GM13977 (cell line): ENCODE measurements around the gene TCF12.

Experiments used
- DNase-seq: peaks from one replicate; pipeline ENCODE4 v3.0.0; 2012; ENCODE audit warnings: low spot score
- in situ Hi-C: fragments of 300-500 bp; cut with MboI; formaldehyde crosslinking; loops from one replicate; pipeline ENCODE4 v1.12.0; 2022; ENCODE audit warnings: low sequenced_read_pairs, low pct_unique_long_range_greater_than_20kb, mixed read lengths, inconsistent platforms; ENCODE audit not compliant: unreplicated experiment
- TF ChIP-seq, protein P1 (sequence below): IDR thresholded peaks from 2 replicates; pipeline ENCODE4 v1.5.1; 2012; ENCODE audit warnings: mild to moderate bottlenecking, control low read depth; ENCODE audit not compliant: insufficient read depth; ENCODE audit errors: extremely low read depth, missing control alignments

Gene TCF12

DNA sequence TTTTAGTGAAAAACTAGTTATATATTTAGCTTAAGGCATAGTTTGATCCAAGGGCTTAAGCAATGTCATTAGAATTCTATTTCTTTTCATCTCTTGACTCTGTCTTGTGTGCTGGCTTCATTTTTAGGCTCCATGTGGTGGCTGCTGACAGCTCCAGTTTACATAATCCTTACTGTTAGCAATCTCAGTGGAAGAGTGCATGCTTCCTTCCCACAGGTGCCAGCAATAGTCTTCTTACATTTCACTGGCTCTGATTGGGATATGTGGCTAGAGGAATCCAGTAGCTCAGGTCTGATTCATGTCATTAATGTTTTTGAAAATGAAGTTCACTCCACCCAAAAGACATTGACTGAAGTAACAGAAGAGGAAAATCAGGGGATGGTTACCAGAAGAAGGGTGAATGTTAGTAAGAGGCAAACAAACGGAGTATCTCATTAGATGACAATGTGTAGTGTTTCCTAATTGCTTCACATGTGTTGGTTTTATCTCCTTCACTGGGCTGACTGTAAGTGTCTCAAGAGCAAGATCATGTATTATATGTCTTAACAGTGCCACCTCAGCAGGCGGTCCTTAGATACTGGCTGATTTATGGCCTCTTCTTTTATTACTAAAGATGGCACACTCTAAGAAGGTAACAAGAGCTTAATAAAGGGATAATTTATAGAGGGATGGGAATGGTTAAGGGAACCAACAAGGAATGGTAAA, 25.6 kb upstream of the TCF12 start:
- no peak for DNase-seq
- in situ Hi-C loops: loop anchor here (25.0 kb wide), 1 partner anchor 419 kb away; no protein-coding TSS in a partner anchor
- TF ChIP-seq, protein P1, sequence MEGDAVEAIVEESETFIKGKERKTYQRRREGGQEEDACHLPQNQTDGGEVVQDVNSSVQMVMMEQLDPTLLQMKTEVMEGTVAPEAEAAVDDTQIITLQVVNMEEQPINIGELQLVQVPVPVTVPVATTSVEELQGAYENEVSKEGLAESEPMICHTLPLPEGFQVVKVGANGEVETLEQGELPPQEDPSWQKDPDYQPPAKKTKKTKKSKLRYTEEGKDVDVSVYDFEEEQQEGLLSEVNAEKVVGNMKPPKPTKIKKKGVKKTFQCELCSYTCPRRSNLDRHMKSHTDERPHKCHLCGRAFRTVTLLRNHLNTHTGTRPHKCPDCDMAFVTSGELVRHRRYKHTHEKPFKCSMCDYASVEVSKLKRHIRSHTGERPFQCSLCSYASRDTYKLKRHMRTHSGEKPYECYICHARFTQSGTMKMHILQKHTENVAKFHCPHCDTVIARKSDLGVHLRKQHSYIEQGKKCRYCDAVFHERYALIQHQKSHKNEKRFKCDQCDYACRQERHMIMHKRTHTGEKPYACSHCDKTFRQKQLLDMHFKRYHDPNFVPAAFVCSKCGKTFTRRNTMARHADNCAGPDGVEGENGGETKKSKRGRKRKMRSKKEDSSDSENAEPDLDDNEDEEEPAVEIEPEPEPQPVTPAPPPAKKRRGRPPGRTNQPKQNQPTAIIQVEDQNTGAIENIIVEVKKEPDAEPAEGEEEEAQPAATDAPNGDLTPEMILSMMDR: no peak

DNA sequence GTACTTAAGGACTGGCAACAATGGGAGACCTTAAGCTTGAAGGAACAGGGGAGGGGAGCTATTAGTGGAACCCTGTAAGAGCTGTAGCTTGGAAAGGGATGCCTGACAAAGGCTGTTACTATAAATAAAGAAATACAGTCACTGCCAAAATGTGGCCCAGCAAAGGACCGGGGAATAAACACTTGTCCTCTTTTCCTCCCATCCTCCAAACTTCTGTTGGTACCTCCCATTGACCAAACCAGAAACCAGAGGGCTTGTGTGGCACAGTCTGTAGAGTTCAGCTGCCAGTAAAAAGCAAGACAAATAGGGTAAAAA, 25.1 kb upstream of the TCF12 start:
- DNase-seq: no peak
- TF ChIP-seq, protein P1: no peak
- in situ Hi-C loops: loop anchor here (25.0 kb wide), 1 partner anchor 419 kb away; no protein-coding TSS in a partner anchor

DNA sequence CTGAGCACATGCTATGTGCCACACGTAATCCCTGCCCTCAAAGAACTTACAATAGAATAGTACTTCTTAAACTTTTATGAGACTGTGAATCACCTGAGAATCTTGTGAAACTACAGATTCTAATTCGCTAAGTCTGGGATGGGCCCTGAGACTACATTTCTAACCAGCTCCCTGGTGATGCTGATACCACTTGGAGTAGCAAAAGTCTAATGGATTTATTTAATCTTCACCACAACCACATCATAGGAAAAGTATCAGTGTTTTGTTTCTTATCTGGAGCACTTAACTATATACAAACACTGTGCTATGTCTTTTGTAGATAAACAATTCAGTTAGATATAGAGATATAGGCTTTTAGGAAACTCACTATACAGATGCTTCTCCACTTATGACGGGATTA, 23.8 kb upstream of the TCF12 start:
- in situ Hi-C loops: loop anchor here (25.0 kb wide), 1 partner anchor 418 kb away; no protein-coding TSS in a partner anchor
- no peak for DNase-seq
- TF ChIP-seq, protein P1: no peak

DNA sequence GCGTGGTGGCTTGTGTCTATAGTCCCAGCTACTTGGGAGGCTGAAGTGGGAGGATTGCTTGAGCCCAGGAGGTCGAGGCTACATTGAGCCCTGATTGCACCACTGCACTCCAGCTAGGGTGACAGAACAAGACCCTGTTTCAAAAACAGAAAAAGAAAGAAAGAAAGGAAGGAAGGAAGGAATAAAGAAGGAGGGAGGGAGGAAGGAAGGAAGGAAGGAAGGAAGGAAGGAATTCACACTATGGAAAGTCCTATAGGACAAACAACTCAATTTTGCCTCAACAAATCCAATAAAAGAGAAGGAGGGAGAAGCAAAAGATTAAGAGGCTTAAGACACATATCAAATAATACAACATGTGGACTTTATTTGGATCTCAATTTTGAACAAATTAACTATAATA, 16.5 kb upstream of the TCF12 start:
- TF ChIP-seq, protein P1: no peak
- in situ Hi-C loops: no loop called here
- DNase-seq: no peak

DNA sequence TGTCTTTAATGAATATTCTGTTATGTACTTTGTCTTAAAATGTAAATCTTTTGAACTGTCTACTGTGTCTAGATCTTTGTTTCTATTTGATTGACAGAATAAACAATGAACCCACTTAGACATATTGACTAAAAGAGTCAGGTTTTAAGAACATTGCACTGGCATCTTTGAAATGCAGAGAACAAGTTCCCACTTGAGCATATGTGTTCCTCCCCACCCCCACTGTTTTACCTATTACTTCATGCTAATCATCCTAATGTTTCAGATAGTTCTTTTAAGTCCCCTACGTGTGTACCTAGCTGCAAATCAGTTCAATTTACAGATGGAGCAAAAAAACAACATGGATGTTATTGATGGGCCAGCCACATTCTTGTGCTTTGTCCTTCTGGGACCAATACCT, 11.7 kb upstream of the TCF12 start:
- no peak for DNase-seq
- in situ Hi-C loops: no loop called here
- TF ChIP-seq, protein P1: no peak

DNA sequence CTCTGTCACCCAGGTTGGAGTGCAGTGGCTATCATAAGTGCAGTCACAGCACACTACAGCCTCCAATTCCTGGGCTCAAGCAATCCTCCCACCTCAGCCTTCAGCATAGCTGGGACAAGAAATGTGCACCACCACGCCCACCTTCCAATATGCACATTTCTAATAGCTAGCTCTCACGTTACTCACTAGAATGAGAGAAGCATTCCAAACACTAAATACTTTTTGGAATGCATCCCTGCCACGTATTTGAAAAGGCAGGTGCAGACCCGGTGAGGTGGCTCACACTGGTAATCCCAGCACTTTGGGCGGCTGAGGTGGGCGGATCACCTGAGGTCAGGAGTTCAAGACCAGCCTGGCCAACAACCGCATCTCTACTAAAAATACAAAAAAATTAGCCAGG, 7.6 kb upstream of the TCF12 start:
- no peak for DNase-seq
- in situ Hi-C loops: no loop called here
- TF ChIP-seq, protein P1: no peak

DNA sequence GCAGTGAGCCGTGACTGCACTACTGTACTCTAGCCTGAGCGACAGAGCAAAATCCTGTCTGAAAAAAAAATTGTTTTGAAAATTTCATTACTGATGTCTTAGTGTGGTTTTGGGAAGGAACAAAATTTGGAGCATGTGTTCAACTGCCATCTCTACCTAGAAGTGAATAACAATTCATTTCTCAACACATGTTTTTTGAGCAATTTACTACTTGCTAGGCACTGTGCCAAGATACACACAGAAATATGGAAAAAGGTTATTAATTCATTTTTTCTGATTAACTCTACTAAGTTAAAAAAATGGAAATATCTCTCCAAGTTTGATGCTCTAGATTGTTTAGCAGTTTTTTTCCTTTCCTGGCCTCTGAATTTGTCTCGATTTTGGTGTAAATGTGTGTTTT, 5.2 kb upstream of the TCF12 start:
- DNase-seq: no peak
- TF ChIP-seq, protein P1: no peak
- in situ Hi-C loops: no loop called here
